Sigmoid colon (tissue), 4 donors: Measurements from ENCODE around the gene NCS1.

ENCODE experiments used
- EP300 ChIP-seq, 4 donors: sonication (generic); formaldehyde crosslinking; IDR thresholded peaks; one replicate each; pipeline ENCODE4 v1.6.1; 2017; ENCODE audit warnings: antibody characterized with exemption in 4 of 4
- TF ChIP-seq, protein P1 (sequence below), 4 experiments: fragments of 450-650 bp in 3 of 4; fragments of 200-600 bp in 1 of 4; IDR thresholded peaks; one replicate each; pipeline ENCODE4 v1.5.1; 2016 to 2019; ENCODE audit warnings: antibody characterized with exemption in 4 of 4, mild to moderate bottlenecking in 3 of 4, moderate library complexity in 2 of 4

DNA sequence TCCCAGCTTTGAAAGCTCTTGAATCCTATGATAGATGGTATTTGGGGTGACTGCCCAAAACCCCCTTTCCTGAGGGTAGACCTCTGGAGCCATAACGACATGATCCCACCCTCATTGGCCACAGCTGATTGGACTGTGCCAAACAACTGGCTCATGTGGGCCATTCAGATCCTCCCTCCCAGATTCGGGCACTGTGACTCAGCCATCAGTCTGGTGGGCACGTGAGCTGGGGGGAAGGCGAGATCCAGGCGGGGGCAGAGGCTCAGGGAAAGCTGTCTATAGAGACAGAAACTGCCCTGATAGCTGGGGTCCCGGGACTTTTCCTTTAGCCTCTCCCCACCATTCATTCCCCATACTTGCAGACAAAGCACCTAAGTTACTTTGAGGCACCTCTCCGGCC, 15.1 kb upstream of the NCS1 start:
- no peak for TF ChIP-seq EP300 (IDR thresholded peaks at IDR 0.05)
- TF ChIP-seq, protein P1, sequence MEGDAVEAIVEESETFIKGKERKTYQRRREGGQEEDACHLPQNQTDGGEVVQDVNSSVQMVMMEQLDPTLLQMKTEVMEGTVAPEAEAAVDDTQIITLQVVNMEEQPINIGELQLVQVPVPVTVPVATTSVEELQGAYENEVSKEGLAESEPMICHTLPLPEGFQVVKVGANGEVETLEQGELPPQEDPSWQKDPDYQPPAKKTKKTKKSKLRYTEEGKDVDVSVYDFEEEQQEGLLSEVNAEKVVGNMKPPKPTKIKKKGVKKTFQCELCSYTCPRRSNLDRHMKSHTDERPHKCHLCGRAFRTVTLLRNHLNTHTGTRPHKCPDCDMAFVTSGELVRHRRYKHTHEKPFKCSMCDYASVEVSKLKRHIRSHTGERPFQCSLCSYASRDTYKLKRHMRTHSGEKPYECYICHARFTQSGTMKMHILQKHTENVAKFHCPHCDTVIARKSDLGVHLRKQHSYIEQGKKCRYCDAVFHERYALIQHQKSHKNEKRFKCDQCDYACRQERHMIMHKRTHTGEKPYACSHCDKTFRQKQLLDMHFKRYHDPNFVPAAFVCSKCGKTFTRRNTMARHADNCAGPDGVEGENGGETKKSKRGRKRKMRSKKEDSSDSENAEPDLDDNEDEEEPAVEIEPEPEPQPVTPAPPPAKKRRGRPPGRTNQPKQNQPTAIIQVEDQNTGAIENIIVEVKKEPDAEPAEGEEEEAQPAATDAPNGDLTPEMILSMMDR (IDR thresholded peaks at IDR 0.05), result no peak
